HEK293 (cell line): ENCODE results near the gene TTYH1.

Experiments
- CTCF ChIA-PET: fragments of 350-600 bp; formaldehyde crosslinking; extraction: SDS; loops from one replicate; lab custom pipeline; 2021; ENCODE audit warnings: antibody characterized with exemption; lab: Yijun Ruan, JAX
- POLR2A ChIA-PET: fragments of 300-600 bp; formaldehyde crosslinking; extraction: SDS; loops from one replicate; lab custom pipeline; 2020; ENCODE audit warnings: antibody characterized with exemption, inconsistent platforms; lab: Yijun Ruan, JAX
- H3K27ac ChIP-seq: fragments of 200-500 bp; sonication (Bioruptor generic); 2 replicates; pipeline ENCODE4 v1.5.1; 2014; ENCODE audit warnings: low read depth, low read length, control low read depth, inconsistent platforms; ENCODE audit errors: extremely low read depth
- H3K36me3 ChIP-seq, 2 experiments: fragments of 200-500 bp in 1 of 2; sonication (Bioruptor generic) in 1 of 2; 1 replicate in 1 of 2; 2 replicates in 1 of 2; pipeline ENCODE4 v1.5.1; 2014 to 2017; ENCODE audit warnings: inconsistent platforms in 2 of 2, low read length in 2 of 2; ENCODE audit not compliant: control insufficient read depth in 2 of 2, insufficient read depth in 1 of 2
- H3K4me1 ChIP-seq: fragments of 200-500 bp; sonication (Bioruptor generic); 2 replicates; pipeline ENCODE4 v1.5.1; 2014; ENCODE audit warnings: mild to moderate bottlenecking, low read length, inconsistent platforms; ENCODE audit not compliant: control insufficient read depth, insufficient read depth
- H3K4me3 ChIP-seq: 2 replicates; pipeline ENCODE4 v1.5.1; 2011; ENCODE audit warnings: low read depth, mild to moderate bottlenecking, control low read depth, low read length, moderate library complexity
- H3K9me3 ChIP-seq: fragments of 200-500 bp; sonication (Bioruptor generic); 2 replicates; pipeline ENCODE4 v1.5.1; 2014; ENCODE audit warnings: low read depth, low read length, inconsistent platforms; ENCODE audit not compliant: control insufficient read depth, insufficient read depth
- AEBP2 ChIP-seq: fragments of 450-650 bp; formaldehyde crosslinking; IDR thresholded peaks from 2 replicates; pipeline ENCODE4 v1.5.1; 2016; ENCODE audit warnings: missing biosample characterization, missing genetic modification characterization, borderline replicate concordance
- GFI1B ChIP-seq: fragments of 450-650 bp; formaldehyde crosslinking; IDR thresholded peaks from 2 replicates; pipeline ENCODE4 v1.5.1; 2016; ENCODE audit warnings: missing biosample characterization, missing genetic modification characterization
- GLIS2 ChIP-seq: fragments of 450-650 bp; formaldehyde crosslinking; IDR thresholded peaks from 2 replicates; pipeline ENCODE4 v1.5.1; 2016; ENCODE audit warnings: missing biosample characterization, missing genetic modification characterization
- MEIS1 ChIP-seq: sonication (generic); formaldehyde crosslinking; IDR thresholded peaks from 2 replicates; pipeline ENCODE4 v1.8.1; 2022; ENCODE audit warnings: missing genetic modification reagents, mild to moderate bottlenecking, borderline replicate concordance
- PATZ1 ChIP-seq: fragments of 450-650 bp; formaldehyde crosslinking; IDR thresholded peaks from 2 replicates; pipeline ENCODE4 v1.5.1; 2016; ENCODE audit warnings: missing biosample characterization, missing genetic modification characterization
- SP3 ChIP-seq: fragments of 450-650 bp; formaldehyde crosslinking; IDR thresholded peaks from 2 replicates; pipeline ENCODE4 v1.5.1; 2016; ENCODE audit warnings: missing biosample characterization, missing genetic modification characterization
- ZBTB49 ChIP-seq: fragments of 450-650 bp; formaldehyde crosslinking; IDR thresholded peaks from 2 replicates; pipeline ENCODE4 v1.5.1; 2016; ENCODE audit warnings: missing biosample characterization, missing genetic modification characterization, low read depth
- ZBTB6 ChIP-seq: fragments of 450-650 bp; formaldehyde crosslinking; IDR thresholded peaks from 2 replicates; pipeline ENCODE4 v1.5.1; 2017; ENCODE audit warnings: missing biosample characterization, missing genetic modification characterization
- ZNF112 ChIP-seq: fragments of 450-650 bp; formaldehyde crosslinking; IDR thresholded peaks from 2 replicates; pipeline ENCODE4 v1.5.0; 2017; ENCODE audit warnings: missing biosample characterization, missing genetic modification characterization
- ZNF114 ChIP-seq: fragments of 450-650 bp; formaldehyde crosslinking; IDR thresholded peaks from 2 replicates; pipeline ENCODE4 v1.5.0; 2017; ENCODE audit warnings: missing biosample characterization, missing genetic modification characterization
- ZNF302 ChIP-seq: fragments of 450-650 bp; formaldehyde crosslinking; IDR thresholded peaks from 2 replicates; pipeline ENCODE4 v1.5.1; 2016; ENCODE audit warnings: missing biosample characterization, missing genetic modification characterization, low read depth
- ZNF391 ChIP-seq: fragments of 450-650 bp; formaldehyde crosslinking; IDR thresholded peaks from 2 replicates; pipeline ENCODE4 v1.5.1; 2016; ENCODE audit warnings: low read depth, missing biosample characterization, missing genetic modification characterization, borderline replicate concordance
- ZNF433 ChIP-seq: fragments of 450-650 bp; formaldehyde crosslinking; IDR thresholded peaks from 2 replicates; pipeline ENCODE4 v1.5.1; 2016; ENCODE audit warnings: missing biosample characterization, missing genetic modification characterization, low read depth
- ZNF549 ChIP-seq: fragments of 450-650 bp; IDR thresholded peaks from 2 replicates; pipeline ENCODE4 v1.5.1; 2018; ENCODE audit warnings: missing biosample characterization, missing genetic modification characterization, mild to moderate bottlenecking, inconsistent platforms, moderate library complexity
- ZNF768 ChIP-seq: fragments of 450-650 bp; formaldehyde crosslinking; IDR thresholded peaks from 2 replicates; pipeline ENCODE4 v1.5.1; 2018; ENCODE audit warnings: missing biosample characterization, mild to moderate bottlenecking, missing genetic modification characterization
- ZSCAN4 ChIP-seq: fragments of 450-650 bp; formaldehyde crosslinking; IDR thresholded peaks from 2 replicates; pipeline ENCODE4 v1.5.1; 2017; ENCODE audit warnings: missing biosample characterization, missing genetic modification characterization
- ZXDB ChIP-seq: fragments of 450-650 bp; formaldehyde crosslinking; IDR thresholded peaks from 2 replicates; pipeline ENCODE4 v1.5.1; 2016; ENCODE audit warnings: missing biosample characterization, missing genetic modification characterization

Gene TTYH1

GRCh38 chr19:54421169-54421516, 5.9 kb downstream of the TTYH1 start:
- no peak overlapping the region for H3K27ac ChIP-seq
- TF ChIP-seq ZNF433 (tag by site-specific recombination) = no peak
- TF ChIP-seq SP3 (tag by site-specific recombination) = no peak
- no peaks in the 10 kb centered on the region for H3K9me3 ChIP-seq
- ChIA-PET POLR2A (interaction anchor here (2.7 to 3.1 kb wide), 2 partner anchors 9 to 28 kb away, joined by 7 to 10 read pairs; partner anchors contain the start of gene LENG8), CTCF (interaction anchor here (0.7 to 1.2 kb wide), 4 partner anchors 10 to 57 kb away, joined by 3 to 4 read pairs (median 3); no protein-coding TSS in a partner anchor)
- no peaks in the 10 kb centered on the region for H3K4me1 ChIP-seq
- no peaks in the 10 kb centered on the region for H3K36me3 ChIP-seq
- no peak overlapping the region for H3K4me3 ChIP-seq

- Histone ChIP-seq H3K4me1 (no peaks in the 10 kb centered on the region), H3K36me3 (no peaks in the 10 kb centered on the region), H3K9me3 (no peaks in the 10 kb centered on the region), H3K27ac (no peak overlapping the region), H3K4me3 (no peak overlapping the region)
- CTCF ChIA-PET = interaction anchor here (0.7 to 1.6 kb wide), 6 partner anchors 9 to 57 kb away, joined by 3 to 5 read pairs (median 4); no protein-coding TSS in a partner anchor
- TF ChIP-seq GLIS2 (tag by site-specific recombination) (no peak), ZNF114 (tag by site-specific recombination) (no peak), ZXDB (tag by site-specific recombination) (no peak), ZNF302 (no peak), ZNF768 (tag by site-specific recombination) (no peak), ZBTB6 (tag by site-specific recombination) (no peak), ZBTB49 (no peak), ZNF549 (tag by site-specific recombination) (no peak)
- POLR2A ChIA-PET = interaction anchor here (0.6 to 3.1 kb wide), 3 partner anchors 9 to 221 kb away, joined by 3 to 10 read pairs (median 7); partner anchors contain the start of genes LENG8 and RPS9
Observed at GRCh38 chr19:54421521-54421920, 6.3 kb downstream of the TTYH1 start.

- Histone ChIP-seq H3K4me1 (no peaks in the 10 kb centered on the region), H3K27ac (no peak overlapping the region), H3K4me3 (no peak overlapping the region), H3K36me3 (no peaks in the 10 kb centered on the region), H3K9me3 (no peaks in the 10 kb centered on the region)
- CTCF ChIA-PET = interaction anchor here (1.0 to 1.6 kb wide), 5 partner anchors 9 to 56 kb away, joined by 3 to 5 read pairs (median 3); no protein-coding TSS in a partner anchor
- POLR2A ChIA-PET = interaction anchor here (0.6 to 2.7 kb wide), 3 partner anchors 8 to 221 kb away, joined by 3 to 7 read pairs (median 4); partner anchors contain the start of genes LENG8 and RPS9
- no peak for TF ChIP-seq PATZ1 (tag by site-specific recombination)
- TF ChIP-seq, all 188 proteins: peak for 0
Observed at GRCh38 chr19:54422136-54422535, 6.9 kb downstream of the TTYH1 start.

- Histone ChIP-seq H3K4me3 (no peak overlapping the region), H3K4me1 (no peaks in the 10 kb centered on the region), H3K27ac (no peak overlapping the region), H3K9me3 (no peaks in the 10 kb centered on the region), H3K36me3 (no peaks in the 10 kb centered on the region)
- ChIA-PET CTCF (no interaction called here), POLR2A (interaction anchor here (1.1 to 2.8 kb wide), 2 partner anchors 9 to 25 kb away, joined by 4 to 10 read pairs; partner anchors contain the start of gene LENG8)
- no peak for TF ChIP-seq ZNF112 (tag by site-specific recombination)
- TF ChIP-seq AEBP2 (tag by site-specific recombination) = no peak
- TF ChIP-seq GFI1B = no peak
- TF ChIP-seq MEIS1 (CRISPR knock-in tag) = no peak
- no peak for TF ChIP-seq ZSCAN4 (tag by site-specific recombination)
- TF ChIP-seq ZNF391 (tag by site-specific recombination) = no peak
Observed at GRCh38 chr19:54424201-54424600, 8.9 kb downstream of the TTYH1 start.
